ENCODE data around the gene GLIS1.

- TF ChIP-seq, protein P1, sequence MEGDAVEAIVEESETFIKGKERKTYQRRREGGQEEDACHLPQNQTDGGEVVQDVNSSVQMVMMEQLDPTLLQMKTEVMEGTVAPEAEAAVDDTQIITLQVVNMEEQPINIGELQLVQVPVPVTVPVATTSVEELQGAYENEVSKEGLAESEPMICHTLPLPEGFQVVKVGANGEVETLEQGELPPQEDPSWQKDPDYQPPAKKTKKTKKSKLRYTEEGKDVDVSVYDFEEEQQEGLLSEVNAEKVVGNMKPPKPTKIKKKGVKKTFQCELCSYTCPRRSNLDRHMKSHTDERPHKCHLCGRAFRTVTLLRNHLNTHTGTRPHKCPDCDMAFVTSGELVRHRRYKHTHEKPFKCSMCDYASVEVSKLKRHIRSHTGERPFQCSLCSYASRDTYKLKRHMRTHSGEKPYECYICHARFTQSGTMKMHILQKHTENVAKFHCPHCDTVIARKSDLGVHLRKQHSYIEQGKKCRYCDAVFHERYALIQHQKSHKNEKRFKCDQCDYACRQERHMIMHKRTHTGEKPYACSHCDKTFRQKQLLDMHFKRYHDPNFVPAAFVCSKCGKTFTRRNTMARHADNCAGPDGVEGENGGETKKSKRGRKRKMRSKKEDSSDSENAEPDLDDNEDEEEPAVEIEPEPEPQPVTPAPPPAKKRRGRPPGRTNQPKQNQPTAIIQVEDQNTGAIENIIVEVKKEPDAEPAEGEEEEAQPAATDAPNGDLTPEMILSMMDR (IDR thresholded peaks at IDR 0.05; ENCODE audit: low read length): no peak
- TF ChIP-seq EZH2 (optimal IDR thresholded peaks at IDR 0.05; ENCODE audit: low read depth, low read length): no peak
- no peak for TF ChIP-seq EZH2phosphoT487 (IDR thresholded peaks at IDR 0.05; ENCODE audit: low read length)
Observed at GRCh38 chr1:53700776-53701175, 38.2 kb downstream of the GLIS1 start.
